Endothelial cell of umbilical vein (primary cell): ENCODE results near the gene GGA3. TPM values are rescaled to one million over a fixed set of nuclear protein-coding genes. Genes with fewer than 3 reads are reported as not detected.

Experiments
- BruUV-seq: library from RNA; stranded (reverse); fragments of 400-500 nt; replicated peaks from 2 replicates; lab custom pipeline; 2021; lab: Mats Ljungman, UMichigan
- CTCF ChIA-PET: fragments of 300-600, 350-600 bp; sonication (Branson Sonifier 250); formaldehyde crosslinking; loops from one replicate; lab custom pipeline; 2021; ENCODE audit warnings: antibody characterized with exemption, inconsistent platforms; lab: Charles Lee
- POLR2A ChIA-PET: fragments of 300-600, 350-600 bp; sonication (Branson Sonifier 250); formaldehyde crosslinking; loops from one replicate; lab custom pipeline; 2021; ENCODE audit warnings: antibody characterized with exemption, inconsistent platforms; lab: Charles Lee
- DNase-seq: peaks from one replicate; pipeline ENCODE4 v3.0.0-alpha.2; 2011; ENCODE audit warnings: low read depth, low spot score
- FAIRE-seq: peaks from 2 replicates; lab custom pipeline; 2011; peaks lifted over from hg19 to GRCh38; lab: Jason Lieb, UNC
- H2AFZ ChIP-seq: 2 replicates; pipeline ENCODE4 v1.6.0; 2012; ENCODE audit warnings: low read depth, low read length, control low read depth, inconsistent platforms
- H3K27ac ChIP-seq: 2 replicates; pipeline ENCODE4 v1.5.1; 2011; ENCODE audit warnings: low read depth, mild to moderate bottlenecking, control low read depth, low read length, moderate library complexity; ENCODE audit not compliant: insufficient read depth
- H3K27me3 ChIP-seq, 2 experiments: 2 replicates each; pipeline versions ENCODE4 v1.6.0 to v1.6.1; 2011; ENCODE audit warnings: low read length in 2 of 2, mixed read lengths in 1 of 2; ENCODE audit not compliant: control insufficient read depth in 2 of 2, insufficient read depth in 2 of 2
- H3K36me3 ChIP-seq, 2 experiments: 2 replicates in 1 of 2; 3 replicates in 1 of 2; pipeline ENCODE4 v1.5.1; 2011; ENCODE audit warnings: low read length in 2 of 2, mild to moderate bottlenecking in 1 of 2, moderate library complexity in 1 of 2; ENCODE audit not compliant: control insufficient read depth in 2 of 2, insufficient read depth in 2 of 2; ENCODE audit errors: extremely low read depth in 1 of 2
- H3K4me1 ChIP-seq: 3 replicates; pipeline ENCODE4 v1.5.1; 2011; ENCODE audit warnings: mild to moderate bottlenecking, low read length; ENCODE audit not compliant: control insufficient read depth, insufficient read depth; ENCODE audit errors: extremely low read depth
- H3K4me2 ChIP-seq: 2 replicates; pipeline ENCODE4 v1.6.1; 2011; ENCODE audit warnings: low read length, control low read depth, mixed read lengths; ENCODE audit not compliant: insufficient read depth
- H3K4me3 ChIP-seq, 3 experiments: fragments of 200-600 bp in 1 of 3; sonication (generic), shearing (Covaris generic) in 1 of 3; replicated peaks in 1 of 3; 2 replicates each; pipeline ENCODE4 v1.5.1; 2011 to 2016; ENCODE audit warnings: control low read depth in 3 of 3, low read length in 3 of 3, mild to moderate bottlenecking in 2 of 3, inconsistent platforms in 1 of 3, low read depth in 1 of 3, moderate library complexity in 1 of 3; ENCODE audit not compliant: insufficient read depth in 1 of 3
- H3K79me2 ChIP-seq: 2 replicates; pipeline ENCODE4 v1.6.0; 2012; ENCODE audit warnings: low read length, inconsistent platforms; ENCODE audit not compliant: control insufficient read depth, insufficient read depth
- H3K9ac ChIP-seq: replicated peaks from 2 replicates; pipeline ENCODE3; 2011; ENCODE audit warnings: low read length, control low read depth; ENCODE audit not compliant: insufficient read depth; ENCODE audit errors: extremely low read depth
- H3K9me1 ChIP-seq: replicated peaks from 3 replicates; pipeline ENCODE4 v1.6.0; 2011; ENCODE audit warnings: mild to moderate bottlenecking, low read length; ENCODE audit not compliant: control insufficient read depth, insufficient read depth; ENCODE audit errors: extremely low read depth
- H3K9me3 ChIP-seq: replicated peaks from 2 replicates; pipeline ENCODE4 v1.5.1; 2012; ENCODE audit warnings: low read length, inconsistent platforms; ENCODE audit not compliant: control insufficient read depth, insufficient read depth
- H4K20me1 ChIP-seq: replicated peaks from 2 replicates; pipeline ENCODE3; 2011; ENCODE audit warnings: mild to moderate bottlenecking, low read length; ENCODE audit not compliant: control insufficient read depth, insufficient read depth; ENCODE audit errors: extremely low read depth
- EZH2 ChIP-seq: IDR thresholded peaks from 2 replicates; pipeline ENCODE4 v1.6.1; 2012; ENCODE audit warnings: borderline replicate concordance, low read depth, mild to moderate bottlenecking, moderate library complexity, low read length, inconsistent platforms; ENCODE audit not compliant: severe bottlenecking
- FOS ChIP-seq: IDR thresholded peaks from 2 replicates; pipeline ENCODE4 v1.6.1; 2011; ENCODE audit warnings: mild to moderate bottlenecking, low read length, moderate library complexity, borderline replicate concordance; ENCODE audit not compliant: insufficient read depth
- GATA2 ChIP-seq: IDR thresholded peaks from 2 replicates; pipeline ENCODE4 v1.7.0; 2011; ENCODE audit warnings: low read depth, mild to moderate bottlenecking, moderate library complexity, mixed read lengths, low read length; ENCODE audit not compliant: insufficient read length, insufficient read depth
- JUN ChIP-seq: IDR thresholded peaks from 2 replicates; pipeline ENCODE4 v1.6.1; 2011; ENCODE audit warnings: borderline replicate concordance, low read depth; ENCODE audit not compliant: insufficient read length, insufficient read depth
- MAX ChIP-seq: IDR thresholded peaks from 2 replicates; pipeline ENCODE4 v1.6.1; 2011; ENCODE audit not compliant: insufficient read depth, insufficient read length
- MYC ChIP-seq: IDR thresholded peaks from one replicate; pipeline ENCODE4 v1.6.1; 2011; ENCODE audit warnings: mild to moderate bottlenecking, low read depth, low read length
- POLR2A ChIP-seq: IDR thresholded peaks from 2 replicates; pipeline ENCODE4 v1.6.1; 2012; ENCODE audit warnings: low read depth, mild to moderate bottlenecking, control low read depth, low read length
- POLR2AphosphoS5 ChIP-seq: IDR thresholded peaks from 2 replicates; pipeline ENCODE4 v1.6.1; 2012; ENCODE audit warnings: low read depth, mild to moderate bottlenecking, control low read depth, low read length, moderate library complexity; ENCODE audit not compliant: insufficient read depth
- dilution Hi-C: fragments of 300-500 bp; cut with MboI; formaldehyde crosslinking; loops from one replicate; pipeline ENCODE4 v1.15.0; 2019; ENCODE audit warnings: low sequenced_read_pairs; ENCODE audit not compliant: extremely low pct_ligation_motif_present
- intact Hi-C: fragments of 100-400 bp; cut with micrococcal nuclease; formaldehyde crosslinking; loops from one replicate; pipeline ENCODE4 v1.10.0; 2022
- polyA plus RNA-seq, 4 experiments: library from polyadenylated mRNA; depleted of rRNA in 3 of 4; stranded (reverse) in 3 of 4; unstranded in 1 of 4; fragments of >200 nt; gene quantifications; 2 replicates each; pipeline versions ENCODE4 v1.2.1 to v1.2.3, GENCODE V29; 2011 to 2012; ENCODE audit warnings: missing spikeins in 1 of 4
- total RNA-seq: library from RNA; stranded (reverse); gene quantifications from 2 replicates; pipeline ENCODE4 v1.2.3, GENCODE V29; 2021
- TF ChIP-seq, protein P1 (sequence below), 2 donors: IDR thresholded peaks; 1 replicate in 1 of 2; 2 replicates in 1 of 2; pipeline ENCODE4 v1.5.1; 2011; ENCODE audit warnings: low read length in 2 of 2, mild to moderate bottlenecking in 2 of 2, moderate library complexity in 2 of 2, control low read depth in 1 of 2, inconsistent platforms in 1 of 2, low read depth in 1 of 2; ENCODE audit not compliant: insufficient read depth in 1 of 2; ENCODE audit errors: extremely low read depth in 1 of 2

The GGA3 gene
- total and polyA plus RNA-seq, 2 donors (not counting 3 experiments of a cell fraction or from before 2014, with no cell fraction given) = 41.2 to 62.9 TPM

GRCh38 chr17:75246404-75246803 lies 15.0 kb downstream of the GGA3 start:
- H4K20me1 ChIP-seq = no peaks in the 10 kb centered on the region
- no peak overlapping the region for H3K4me3 ChIP-seq
- H3K4me2 ChIP-seq = no peak overlapping the region
- peaks cover 22% of the 10 kb centered on the region for H3K79me2 ChIP-seq
- CTCF ChIA-PET = interaction anchor here (1.5 kb wide), 1 partner anchor 25 kb away, joined by 7 read pairs; the partner anchor contains the start of gene MIF4GD
- no peaks in the 10 kb centered on the region for H3K9me1 ChIP-seq
- no TSS peak for BruUV-seq
- DNase-seq (no peak), FAIRE-seq (peak; percentile 31)
- dilution Hi-C loops (no loop called here), intact Hi-C loops (no loop called here)
- peaks cover 2 to 47% of the 10 kb centered on the region in 2 experiments for H3K36me3 ChIP-seq
- no peak overlapping the region for H3K9ac ChIP-seq
- TF ChIP-seq POLR2AphosphoS5 (no peak), JUN (no peak), POLR2A (no peak)
- H3K4me1 ChIP-seq = peaks cover 11% of the 10 kb centered on the region
- H2AFZ ChIP-seq = no peak overlapping the region
- no peak overlapping the region for H3K27ac ChIP-seq
- POLR2A ChIA-PET = no interaction called here
- no peaks in the 10 kb centered on the region for H3K27me3 ChIP-seq
- no peaks in the 10 kb centered on the region for H3K9me3 ChIP-seq

DNA sequence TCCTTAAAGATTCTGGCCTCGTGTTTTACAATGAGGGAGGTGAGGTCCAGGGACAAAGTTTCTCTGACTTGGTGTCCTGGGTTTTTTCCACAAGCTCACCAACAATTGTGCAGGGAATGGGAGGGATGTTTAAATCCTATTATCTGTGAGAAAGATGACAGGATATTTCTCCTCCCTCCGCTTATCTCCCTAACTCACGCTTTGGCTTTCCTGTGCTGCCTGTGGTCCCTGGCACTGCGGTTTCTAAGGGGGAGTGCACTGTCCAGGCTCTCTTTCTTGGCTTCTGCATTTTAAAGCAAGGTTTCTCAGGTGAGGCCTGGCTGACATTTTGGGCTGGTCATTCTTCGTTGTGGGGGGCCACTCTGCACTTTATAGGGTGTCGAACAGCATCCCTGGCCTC lies 16.4 kb downstream of the GGA3 start:
- no peak overlapping the region for H3K27ac ChIP-seq
- H3K4me3 ChIP-seq = no peak overlapping the region
- no peak overlapping the region for H3K9ac ChIP-seq
- DNase-seq = no peak
- dilution Hi-C loops = no loop called here
- no peaks in the 10 kb centered on the region for H4K20me1 ChIP-seq
- H2AFZ ChIP-seq = no peak overlapping the region
- no TSS peak for BruUV-seq
- POLR2A ChIA-PET = interaction anchor here (0.6 kb wide), 1 partner anchor 34 kb away, joined by 4 read pairs; no protein-coding TSS in a partner anchor
- no peaks in the 10 kb centered on the region for H3K9me3 ChIP-seq
- no peak for FAIRE-seq
- intact Hi-C loops = no loop called here
- peaks cover 6% of the 10 kb centered on the region for H3K4me1 ChIP-seq
- CTCF ChIA-PET = interaction anchor here (7.6 kb wide), 1 partner anchor 26 kb away, joined by 91 read pairs; the partner anchor contains the start of gene MIF4GD
- no peaks in the 10 kb centered on the region for H3K9me1 ChIP-seq
- no peaks in the 10 kb centered on the region for H3K27me3 ChIP-seq
- no peak for TF ChIP-seq GATA2
- TF ChIP-seq POLR2A = no peak
- no peak for TF ChIP-seq JUN
- TF ChIP-seq POLR2AphosphoS5 = no peak
- TF ChIP-seq, protein P1, sequence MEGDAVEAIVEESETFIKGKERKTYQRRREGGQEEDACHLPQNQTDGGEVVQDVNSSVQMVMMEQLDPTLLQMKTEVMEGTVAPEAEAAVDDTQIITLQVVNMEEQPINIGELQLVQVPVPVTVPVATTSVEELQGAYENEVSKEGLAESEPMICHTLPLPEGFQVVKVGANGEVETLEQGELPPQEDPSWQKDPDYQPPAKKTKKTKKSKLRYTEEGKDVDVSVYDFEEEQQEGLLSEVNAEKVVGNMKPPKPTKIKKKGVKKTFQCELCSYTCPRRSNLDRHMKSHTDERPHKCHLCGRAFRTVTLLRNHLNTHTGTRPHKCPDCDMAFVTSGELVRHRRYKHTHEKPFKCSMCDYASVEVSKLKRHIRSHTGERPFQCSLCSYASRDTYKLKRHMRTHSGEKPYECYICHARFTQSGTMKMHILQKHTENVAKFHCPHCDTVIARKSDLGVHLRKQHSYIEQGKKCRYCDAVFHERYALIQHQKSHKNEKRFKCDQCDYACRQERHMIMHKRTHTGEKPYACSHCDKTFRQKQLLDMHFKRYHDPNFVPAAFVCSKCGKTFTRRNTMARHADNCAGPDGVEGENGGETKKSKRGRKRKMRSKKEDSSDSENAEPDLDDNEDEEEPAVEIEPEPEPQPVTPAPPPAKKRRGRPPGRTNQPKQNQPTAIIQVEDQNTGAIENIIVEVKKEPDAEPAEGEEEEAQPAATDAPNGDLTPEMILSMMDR (IDR thresholded peaks at IDR 0.05; ENCODE audit: extremely low read depth in 1 of 2, insufficient read depth in 1 of 2, low read depth in 1 of 2, low read length in 2 of 2) = no peak
- TF ChIP-seq EZH2 = no peak
- TF ChIP-seq MAX = no peak
- TF ChIP-seq MYC = no peak
- no peak for TF ChIP-seq FOS
- H3K36me3 ChIP-seq = peaks cover 5 to 50% of the 10 kb centered on the region in 2 experiments
- no peak overlapping the region for H3K4me2 ChIP-seq
- peaks cover 14% of the 10 kb centered on the region for H3K79me2 ChIP-seq
